K562 (cell line): Measurements from ENCODE around the gene VGLL4. TPM values are rescaled to one million over a fixed set of nuclear protein-coding genes. Genes with fewer than 3 reads are reported as not detected.

Experiments used
- ATAC-seq: fragments of 200-7000 bp; cut with Tn5 transposase; 3 replicates; pipeline ENCODE4 v1.9.1; 2020; ENCODE audit warnings: moderate library complexity
- BruUV-seq: library from RNA; stranded (reverse); fragments of 400-500 nt; replicated peaks from 2 replicates; lab custom pipeline; 2021; lab: Mats Ljungman, UMichigan
- CTCF ChIA-PET: fragments of 300-600 bp; formaldehyde crosslinking; extraction: SDS; loops from one replicate; lab custom pipeline; 2021; ENCODE audit warnings: low intra/inter-chr PET ratio; lab: Yijun Ruan, JAX
- POLR2A ChIA-PET: fragments of 300-600, 350-650 bp; sonication (Branson Sonifier 250); formaldehyde crosslinking; extraction: SDS; loops from one replicate; lab custom pipeline; 2021; ENCODE audit warnings: antibody characterized with exemption, inconsistent platforms; lab: Yijun Ruan, JAX
- DNase-seq, 4 experiments: peaks; one replicate each; pipeline versions ENCODE4 v3.0.0 to v3.0.0-alpha.2; 2011 to 2018; ENCODE audit warnings: low spot score in 3 of 4, mixed read lengths in 3 of 4; ENCODE audit errors: extremely low read depth in 1 of 4
- FAIRE-seq: peaks from 2 replicates; lab custom pipeline; 2011; peaks lifted over from hg19 to GRCh38; lab: Jason Lieb, UNC
- H2AFZ ChIP-seq: 2 replicates; pipeline ENCODE4 v1.6.0; 2011; ENCODE audit warnings: low read depth, low read length, control low read depth, inconsistent platforms
- H3K27ac ChIP-seq: fragments of 200-600 bp; 3 replicates; pipeline ENCODE4 v1.8.0; 2011; ENCODE audit warnings: low read depth, mild to moderate bottlenecking, control low read depth, inconsistent platforms, low read length, moderate library complexity, mixed read lengths; ENCODE audit errors: extremely low read depth
- H3K27me3 ChIP-seq, 2 experiments: fragments of 300-600 bp in 1 of 2; 2 replicates in 1 of 2; 3 replicates in 1 of 2; pipeline versions ENCODE4 v1.6.0 to v1.8.0; 2011; ENCODE audit warnings: inconsistent platforms in 2 of 2, low read length in 2 of 2, mild to moderate bottlenecking in 1 of 2, mixed read lengths in 1 of 2, moderate library complexity in 1 of 2; ENCODE audit not compliant: control insufficient read depth in 2 of 2, insufficient read depth in 2 of 2
- H3K36me3 ChIP-seq: fragments of 300-600 bp; 3 replicates; pipeline ENCODE4 v1.8.0; 2011; ENCODE audit warnings: mild to moderate bottlenecking, low read length, inconsistent platforms; ENCODE audit not compliant: control insufficient read depth, insufficient read depth
- H3K4me1 ChIP-seq, 2 experiments: fragments of 200-600 bp in 1 of 2; replicated peaks in 1 of 2; 2 replicates in 1 of 2; 3 replicates in 1 of 2; pipeline versions ENCODE4 v1.5.1 to v1.8.0; 2011; ENCODE audit warnings: inconsistent platforms in 2 of 2, low read length in 2 of 2, mild to moderate bottlenecking in 1 of 2, mixed read lengths in 1 of 2, moderate library complexity in 1 of 2; ENCODE audit not compliant: control insufficient read depth in 2 of 2, insufficient read depth in 2 of 2
- H3K4me2 ChIP-seq: 2 replicates; pipeline ENCODE4 v1.6.1; 2011; ENCODE audit warnings: low read length, control low read depth, inconsistent platforms, mixed read lengths; ENCODE audit not compliant: insufficient read depth
- H3K4me3 ChIP-seq: fragments of 200-600 bp; sonication (generic), shearing (Covaris generic); 2 replicates; pipeline ENCODE4 v1.5.1; 2016; ENCODE audit warnings: control low read depth, inconsistent platforms
- H3K79me2 ChIP-seq: fragments of 200-600 bp; 3 replicates; pipeline ENCODE4 v1.8.0; 2011; ENCODE audit warnings: low read length, inconsistent platforms; ENCODE audit not compliant: control insufficient read depth, insufficient read depth
- H3K9ac ChIP-seq, 2 experiments: 2 replicates each; pipeline versions ENCODE4 v1.6.0 to v1.6.1; 2011; ENCODE audit warnings: low read depth in 2 of 2, low read length in 2 of 2, control low read depth in 1 of 2, inconsistent platforms in 1 of 2, mild to moderate bottlenecking in 1 of 2, mixed read lengths in 1 of 2; ENCODE audit not compliant: insufficient read depth in 1 of 2
- H3K9me1 ChIP-seq: one replicate; pipeline ENCODE4 v1.6.0; 2011; ENCODE audit warnings: inconsistent platforms, mild to moderate bottlenecking, low read length, moderate library complexity; ENCODE audit not compliant: control insufficient read depth, insufficient read depth
- H3K9me3 ChIP-seq: replicated peaks from 2 replicates; pipeline ENCODE4 v1.5.1; 2011; ENCODE audit warnings: low read depth, low read length, inconsistent platforms; ENCODE audit not compliant: control insufficient read depth, insufficient read depth
- H4K20me1 ChIP-seq: replicated peaks from 2 replicates; pipeline ENCODE4 v1.6.1; 2011; ENCODE audit warnings: low read length, inconsistent platforms, mixed read lengths; ENCODE audit not compliant: control insufficient read depth, insufficient read depth
- ARID2 ChIP-seq: fragments of 450-650 bp; IDR thresholded peaks from 2 replicates; pipeline ENCODE4 v1.6.1; 2017; ENCODE audit warnings: antibody characterized with exemption, mild to moderate bottlenecking
- CBX5 ChIP-seq: IDR thresholded peaks from 2 replicates; pipeline ENCODE4 v1.6.1; 2014; ENCODE audit warnings: low read depth, borderline replicate concordance
- EGR1 ChIP-seq: fragments of 450-650 bp; conservative IDR thresholded peaks from 2 replicates; pipeline ENCODE4 v1.6.1; 2017; ENCODE audit warnings: mild to moderate bottlenecking
- HIVEP1 ChIP-seq: fragments of 250-450 bp; sonication (Bioruptor Pico); IDR thresholded peaks from 2 replicates; pipeline ENCODE4 v1.4.0; 2020; ENCODE audit warnings: mild to moderate bottlenecking
- KLF10 ChIP-seq: fragments of 250-450 bp; sonication (Bioruptor Pico); IDR thresholded peaks from 2 replicates; pipeline ENCODE4 v1.6.1; 2021; ENCODE audit warnings: matching md5 sums
- NFYB ChIP-seq: IDR thresholded peaks from 2 replicates; pipeline ENCODE4 v1.6.1; 2011; ENCODE audit warnings: mild to moderate bottlenecking, moderate library complexity; ENCODE audit not compliant: insufficient read length; ENCODE audit errors: extremely low read depth
- NRF1 ChIP-seq, 2 experiments: fragments of 450-650 bp; IDR thresholded peaks in 1 of 2; conservative IDR thresholded peaks in 1 of 2; 2 replicates each; pipeline ENCODE4 v1.6.1; 2014; ENCODE audit warnings: mild to moderate bottlenecking in 2 of 2
- RBM14 ChIP-seq: fragments of 200-400 bp; formaldehyde crosslinking; IDR thresholded peaks from 2 replicates; pipeline ENCODE4 v1.6.1; 2018; ENCODE audit warnings: low read depth, mild to moderate bottlenecking, low read length, moderate library complexity, borderline replicate concordance; ENCODE audit not compliant: insufficient read depth
- SMAD1 ChIP-seq: fragments of 150-350 bp; IDR thresholded peaks from 2 replicates; pipeline ENCODE4 v1.6.1; 2014; ENCODE audit warnings: low read length, low read depth; ENCODE audit not compliant: partially characterized antibody
- SMARCC2 ChIP-seq: fragments of 450-650 bp; IDR thresholded peaks from 2 replicates; pipeline ENCODE4 v1.6.1; 2017; ENCODE audit warnings: antibody characterized with exemption, moderate library complexity, mild to moderate bottlenecking, low read depth
- XRCC3 ChIP-seq: fragments of 450-650 bp; IDR thresholded peaks from 2 replicates; pipeline ENCODE4 v1.6.1; 2017; ENCODE audit warnings: mild to moderate bottlenecking, moderate library complexity
- WGBS: fragments of 100-300 bp; shearing (Covaris generic); methylation state at CpG from one replicate; pipeline ENCODE4 v1.1.6; 2016; ENCODE audit warnings: low coverage, mixed read lengths; ENCODE audit not compliant: insufficient coverage; ENCODE audit errors: missing lambda C conversion rate; 5-methylcytosine and 5-hydroxymethylcytosine counted together
- in situ Hi-C: fragments of 300-500 bp; cut with MboI; formaldehyde crosslinking; loops from 4 replicates; pipeline ENCODE4 v1.15.0; 2018; ENCODE audit warnings: inconsistent platforms, mixed read lengths
- intact Hi-C: fragments of 100-400 bp; cut with micrococcal nuclease; formaldehyde crosslinking; loops from 2 replicates; pipeline ENCODE4 v1.14.2; 2022
- polyA plus RNA-seq, 8 experiments: library from polyadenylated mRNA; depleted of rRNA in 4 of 8; stranded (reverse) in 5 of 8; unstranded in 3 of 8; fragments of >200 nt; fragmentation: Nextera tagmentation in 2 of 8; fragmentation: Illumina TruSeq in 1 of 8; extraction: Ambion mirVana in 2 of 8; extraction: Trizol in 1 of 8; gene quantifications; 2 replicates each; pipeline versions ENCODE4 v1.2.1 to v1.2.3, GENCODE V29; 2011 to 2014; ENCODE audit warnings: inconsistent platforms in 1 of 8, missing spikeins in 1 of 8
- total RNA-seq, 7 experiments: library from RNA; depleted of rRNA in 6 of 7; stranded (reverse); fragments of >200 nt in 6 of 7; fragmentation: Illumina TruSeq in 2 of 7; extraction: Trizol in 2 of 7; gene quantifications; 2 replicates each; pipeline versions ENCODE4 v1.2.1 to v1.2.3, GENCODE V29; 2011 to 2021; ENCODE audit warnings: low replicate concordance in 1 of 7
- TF ChIP-seq, protein P1 (sequence below), 2 experiments: fragments of 450-650 bp in 1 of 2; IDR thresholded peaks; 2 replicates each; pipeline ENCODE4 v1.6.1; 2011 to 2017; ENCODE audit warnings: low read depth in 2 of 2, antibody characterized with exemption in 1 of 2, borderline replicate concordance in 1 of 2, low read length in 1 of 2, mild to moderate bottlenecking in 1 of 2, mixed read lengths in 1 of 2; ENCODE audit not compliant: control insufficient read depth in 1 of 2
- TF ChIP-seq, protein P2 (sequence below): sonication (generic); formaldehyde crosslinking; IDR thresholded peaks from 2 replicates; pipeline ENCODE4 v1.8.0; 2022; ENCODE audit warnings: missing genetic modification reagents, mild to moderate bottlenecking, moderate library complexity, borderline replicate concordance
- TF ChIP-seq, protein P3 (sequence below): fragments of 450-650 bp; IDR thresholded peaks from 2 replicates; pipeline ENCODE4 v1.6.1; 2016

VGLL4 gene
- total and polyA plus RNA-seq, 9 of the 15 experiments (the other 6 are each of a cell fraction or from before 2014, with no cell fraction given) = 0.27 to 10.9 (median 8.6) TPM

DNA sequence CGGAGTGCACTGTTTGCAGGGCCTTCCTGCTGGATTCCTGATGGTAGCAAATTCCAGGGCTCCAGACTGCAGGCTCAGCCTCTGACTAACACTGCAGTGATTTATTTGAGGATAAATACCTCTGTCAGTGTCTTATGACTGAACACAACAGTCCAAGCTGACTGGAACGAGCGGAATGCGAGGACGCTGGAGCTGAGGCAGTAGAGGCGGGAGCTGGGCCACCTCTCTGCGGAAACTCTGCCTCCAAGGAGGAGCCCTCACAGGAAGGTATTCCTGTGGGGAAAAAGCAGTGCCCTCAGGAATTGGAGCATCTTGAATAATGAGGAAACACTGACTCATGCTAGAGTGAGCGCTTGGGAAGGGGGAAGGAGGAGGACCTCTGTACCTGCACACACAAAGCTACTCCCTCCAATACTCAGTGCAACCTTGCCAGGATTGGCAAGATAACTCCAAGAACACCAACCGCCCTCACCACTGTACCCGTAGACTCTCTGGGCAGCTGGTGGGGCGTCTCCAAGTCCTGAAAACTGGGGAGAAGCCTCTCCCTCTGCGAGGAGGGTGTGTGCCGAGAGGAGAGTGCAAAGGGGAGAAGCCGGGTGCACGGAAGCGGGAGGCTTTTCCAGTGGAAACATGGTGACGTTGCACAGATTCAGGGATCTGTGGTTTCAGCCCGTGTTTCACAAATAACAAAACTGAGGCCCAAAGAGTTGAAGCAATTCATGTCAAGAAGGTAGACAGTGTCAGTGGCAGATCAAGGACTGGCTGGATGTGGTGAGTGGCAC is 43.0 kb downstream of the VGLL4 start:
- no peak for FAIRE-seq
- in situ Hi-C loops (no loop called here), intact Hi-C loops (no loop called here)
- Histone ChIP-seq H3K4me1 (peaks cover 8 to 14% of the 10 kb centered on the region in 2 experiments; a peak in 4 of 5 replicates), H2AFZ (no peak overlapping the region), H3K4me2 (no peak overlapping the region), H3K79me2 (peaks cover 13% of the 10 kb centered on the region), H4K20me1 (no peaks in the 10 kb centered on the region), H3K9me1 (no peaks in the 10 kb centered on the region), H3K27ac (no peak overlapping the region), H3K9me3 (no peaks in the 10 kb centered on the region), H3K27me3 (no peaks in the 10 kb centered on the region), H3K9ac (no peak overlapping the region), H3K4me3 (no peak overlapping the region), H3K36me3 (peaks cover 5% of the 10 kb centered on the region; the same call in 2 of the 3 replicates)
- CTCF ChIA-PET = no interaction called here
- WGBS = 74% methylated on average over 17 of the region's 18 CpGs
- TF ChIP-seq RBM14 (no peak), ARID2 (no peak), EGR1 (no peak), CBX5 (no peak), NFYB (no peak), KLF10 (CRISPR knock-in tag) (no peak), HIVEP1 (CRISPR knock-in tag) (no peak), SMAD1 (no peak), NRF1 (conservative IDR thresholded peaks at IDR 0.05 in 1 of 2, IDR thresholded peaks at IDR 0.05 in 1 of 2) (no peak), SMARCC2 (no peak), XRCC3 (no peak)
- TF ChIP-seq, protein P1, sequence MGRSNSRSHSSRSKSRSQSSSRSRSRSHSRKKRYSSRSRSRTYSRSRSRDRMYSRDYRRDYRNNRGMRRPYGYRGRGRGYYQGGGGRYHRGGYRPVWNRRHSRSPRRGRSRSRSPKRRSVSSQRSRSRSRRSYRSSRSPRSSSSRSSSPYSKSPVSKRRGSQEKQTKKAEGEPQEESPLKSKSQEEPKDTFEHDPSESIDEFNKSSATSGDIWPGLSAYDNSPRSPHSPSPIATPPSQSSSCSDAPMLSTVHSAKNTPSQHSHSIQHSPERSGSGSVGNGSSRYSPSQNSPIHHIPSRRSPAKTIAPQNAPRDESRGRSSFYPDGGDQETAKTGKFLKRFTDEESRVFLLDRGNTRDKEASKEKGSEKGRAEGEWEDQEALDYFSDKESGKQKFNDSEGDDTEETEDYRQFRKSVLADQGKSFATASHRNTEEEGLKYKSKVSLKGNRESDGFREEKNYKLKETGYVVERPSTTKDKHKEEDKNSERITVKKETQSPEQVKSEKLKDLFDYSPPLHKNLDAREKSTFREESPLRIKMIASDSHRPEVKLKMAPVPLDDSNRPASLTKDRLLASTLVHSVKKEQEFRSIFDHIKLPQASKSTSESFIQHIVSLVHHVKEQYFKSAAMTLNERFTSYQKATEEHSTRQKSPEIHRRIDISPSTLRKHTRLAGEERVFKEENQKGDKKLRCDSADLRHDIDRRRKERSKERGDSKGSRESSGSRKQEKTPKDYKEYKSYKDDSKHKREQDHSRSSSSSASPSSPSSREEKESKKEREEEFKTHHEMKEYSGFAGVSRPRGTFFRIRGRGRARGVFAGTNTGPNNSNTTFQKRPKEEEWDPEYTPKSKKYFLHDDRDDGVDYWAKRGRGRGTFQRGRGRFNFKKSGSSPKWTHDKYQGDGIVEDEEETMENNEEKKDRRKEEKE (IDR thresholded peaks at IDR 0.05; ENCODE audit: borderline replicate concordance in 1 of 2, control insufficient read depth in 1 of 2, low read depth in 2 of 2, low read length in 1 of 2) = no peak
- TF ChIP-seq, protein P2, sequence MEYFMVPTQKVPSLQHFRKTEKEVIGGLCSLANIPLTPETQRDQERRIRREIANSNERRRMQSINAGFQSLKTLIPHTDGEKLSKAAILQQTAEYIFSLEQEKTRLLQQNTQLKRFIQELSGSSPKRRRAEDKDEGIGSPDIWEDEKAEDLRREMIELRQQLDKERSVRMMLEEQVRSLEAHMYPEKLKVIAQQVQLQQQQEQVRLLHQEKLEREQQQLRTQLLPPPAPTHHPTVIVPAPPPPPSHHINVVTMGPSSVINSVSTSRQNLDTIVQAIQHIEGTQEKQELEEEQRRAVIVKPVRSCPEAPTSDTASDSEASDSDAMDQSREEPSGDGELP = no peak
- TF ChIP-seq, protein P3, sequence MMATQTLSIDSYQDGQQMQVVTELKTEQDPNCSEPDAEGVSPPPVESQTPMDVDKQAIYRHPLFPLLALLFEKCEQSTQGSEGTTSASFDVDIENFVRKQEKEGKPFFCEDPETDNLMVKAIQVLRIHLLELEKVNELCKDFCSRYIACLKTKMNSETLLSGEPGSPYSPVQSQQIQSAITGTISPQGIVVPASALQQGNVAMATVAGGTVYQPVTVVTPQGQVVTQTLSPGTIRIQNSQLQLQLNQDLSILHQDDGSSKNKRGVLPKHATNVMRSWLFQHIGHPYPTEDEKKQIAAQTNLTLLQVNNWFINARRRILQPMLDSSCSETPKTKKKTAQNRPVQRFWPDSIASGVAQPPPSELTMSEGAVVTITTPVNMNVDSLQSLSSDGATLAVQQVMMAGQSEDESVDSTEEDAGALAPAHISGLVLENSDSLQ = no peak
- POLR2A ChIA-PET = interaction anchor here (0.5 to 1.3 kb wide), 2 partner anchors 19 to 274 kb away, joined by 3 to 4 read pairs; no protein-coding TSS in a partner anchor
- DNase-seq = no peak
- ATAC-seq = no peak
- no TSS peak for BruUV-seq
